IMR-90 (cell line): Measurements from ENCODE around the gene SLIT2.

Experiments used
- CHD1 ChIP-seq: IDR thresholded peaks from 2 replicates; pipeline ENCODE4 v1.6.1; 2012; ENCODE audit warnings: low read depth, low read length, improper control_type of control experiment
- CTCF ChIP-seq: conservative IDR thresholded peaks from 2 replicates; pipeline ENCODE4 v1.5.1; 2012; ENCODE audit warnings: mild to moderate bottlenecking, low read depth, low read length, improper control_type of control experiment
- FOS ChIP-seq: fragments of 150-350 bp; IDR thresholded peaks from 2 replicates; pipeline ENCODE4 v1.6.1; 2016; ENCODE audit warnings: low read depth, low read length
- MXI1 ChIP-seq: IDR thresholded peaks from 2 replicates; pipeline ENCODE4 v1.6.1; 2012; ENCODE audit warnings: low read depth, mild to moderate bottlenecking, low read length, moderate library complexity, borderline replicate concordance
- POLR2A ChIP-seq: IDR thresholded peaks from 2 replicates; pipeline ENCODE4 v1.6.1; 2012; ENCODE audit warnings: mild to moderate bottlenecking, low read depth, low read length
- USF2 ChIP-seq: fragments of 150-350 bp; IDR thresholded peaks from 2 replicates; pipeline ENCODE4 v1.6.1; 2017; ENCODE audit warnings: mild to moderate bottlenecking, antibody characterized with exemption, low read length, low read depth

DNA sequence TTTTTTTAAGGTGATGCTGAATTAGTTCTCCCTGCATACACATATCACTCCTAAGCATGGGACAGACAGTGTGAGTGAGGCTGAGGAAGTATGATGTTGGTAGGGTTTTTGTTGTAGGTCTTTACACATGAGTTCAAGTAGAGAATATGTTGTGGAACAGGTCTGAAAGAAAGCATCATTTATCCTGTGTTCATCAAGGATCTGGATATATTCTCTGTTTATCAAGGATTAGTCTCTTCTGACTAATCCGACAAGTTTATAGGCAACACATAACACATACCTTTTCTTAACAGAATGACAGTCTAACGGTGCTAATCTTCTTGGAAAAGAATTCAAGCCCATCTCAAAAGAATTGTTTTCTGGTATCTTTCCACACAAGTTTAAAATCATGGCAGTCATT is 10.5 kb downstream of the SLIT2 start:
- no peak for TF ChIP-seq POLR2A
- no peak for TF ChIP-seq CTCF
- no peak for TF ChIP-seq USF2
- TF ChIP-seq FOS, result no peak
- no peak for TF ChIP-seq MXI1
- TF ChIP-seq CHD1, result no peak
